HG03064 (cell line): ENCODE data around the gene HCN2.
"Not testable (repeated sequence)": the region's sequence is repeated elsewhere in the genome, so short reads cannot be mapped to it uniquely, and the experiment has no call there.

Experiments used
- ATAC-seq: cut with Tn5 transposase; IDR thresholded peaks from one replicate; pipeline ENCODE4 v1.9.1; 2021; ENCODE audit warnings: low read depth; ENCODE audit not compliant: unreplicated experiment

The HCN2 gene

DNA sequence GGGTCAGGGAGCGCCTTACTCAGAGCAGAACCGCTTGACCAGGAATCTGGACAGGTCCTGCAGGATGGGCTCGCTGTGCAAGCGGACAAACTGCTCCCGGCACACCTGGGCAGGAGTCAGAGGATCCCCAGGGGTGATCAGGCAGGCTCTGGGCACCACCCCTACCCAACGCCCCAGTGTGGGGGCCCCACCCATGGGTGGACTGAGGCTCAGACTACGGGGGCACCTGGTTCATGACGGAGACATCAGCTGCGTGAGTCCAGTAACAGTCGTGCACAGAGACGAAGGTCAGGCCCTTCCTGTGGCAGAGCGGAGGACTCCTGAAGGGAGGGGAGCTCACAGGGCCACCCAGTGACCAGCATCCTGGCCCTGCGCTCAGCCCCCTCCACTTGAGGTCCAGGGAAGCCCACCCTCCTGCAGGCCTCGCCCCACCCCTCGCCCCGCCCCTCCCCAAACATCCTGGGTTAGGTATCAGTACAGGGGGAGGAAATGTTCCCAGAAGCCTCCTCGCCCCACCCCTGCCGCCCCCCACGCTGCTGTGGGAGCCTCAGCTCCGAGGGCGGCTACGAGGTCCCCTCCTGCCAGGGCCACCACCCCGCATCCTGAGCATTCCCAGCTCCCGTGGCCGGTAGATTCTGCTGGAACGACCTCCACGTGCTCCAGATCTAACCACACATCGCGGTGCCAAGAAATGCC lies 28.0 kb downstream of the HCN2 start:
- no peak for ATAC-seq

DNA sequence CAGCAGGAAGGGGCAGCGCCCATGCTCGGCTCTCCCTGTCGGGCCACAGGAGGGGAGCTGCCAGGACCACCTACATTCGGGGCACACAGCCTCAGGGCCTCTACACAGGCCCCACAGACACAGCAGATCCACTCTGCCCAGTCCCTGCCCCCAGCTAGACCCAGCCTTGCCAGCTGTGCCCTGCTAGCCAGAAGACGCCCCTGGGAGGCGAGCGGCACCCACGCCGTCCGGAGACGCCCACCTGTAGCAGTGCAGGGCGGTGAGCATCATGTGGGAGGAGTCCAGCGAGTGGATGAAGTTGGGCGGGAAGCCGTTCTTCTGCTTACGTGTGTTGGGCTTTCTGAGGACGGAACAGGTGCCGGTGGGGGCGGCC lies 28.6 kb downstream of the HCN2 start:
- no peak for ATAC-seq

DNA sequence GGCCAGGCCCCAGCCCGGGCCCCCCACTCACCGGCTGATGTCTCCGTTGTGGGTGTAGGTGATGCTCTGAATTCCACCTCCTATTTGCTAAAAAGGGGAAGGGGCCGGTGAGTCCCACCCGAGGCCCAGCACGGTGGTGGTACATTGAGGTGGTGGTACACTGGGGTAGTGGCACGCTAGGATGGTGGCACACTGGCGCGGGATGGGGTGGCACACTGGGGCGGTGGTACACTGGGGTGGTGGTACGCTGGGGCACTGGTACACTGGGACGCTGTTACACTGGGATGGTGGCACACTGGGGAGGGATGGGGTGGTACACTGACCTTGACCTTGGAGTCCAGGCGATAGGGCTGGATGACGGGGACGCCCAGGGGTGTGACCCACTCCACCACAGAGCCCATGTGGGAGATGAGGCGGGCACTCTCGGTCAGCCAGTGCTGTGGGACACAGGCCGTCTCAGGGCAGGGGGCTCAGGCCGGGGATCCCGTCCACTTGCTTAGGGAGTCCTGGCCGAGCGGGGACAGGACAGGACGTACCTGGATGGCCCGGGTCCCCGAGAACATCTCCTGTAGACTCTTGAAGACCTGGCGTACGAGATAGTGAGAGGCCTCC lies 29.1 kb downstream of the HCN2 start:
- no peak for ATAC-seq

DNA sequence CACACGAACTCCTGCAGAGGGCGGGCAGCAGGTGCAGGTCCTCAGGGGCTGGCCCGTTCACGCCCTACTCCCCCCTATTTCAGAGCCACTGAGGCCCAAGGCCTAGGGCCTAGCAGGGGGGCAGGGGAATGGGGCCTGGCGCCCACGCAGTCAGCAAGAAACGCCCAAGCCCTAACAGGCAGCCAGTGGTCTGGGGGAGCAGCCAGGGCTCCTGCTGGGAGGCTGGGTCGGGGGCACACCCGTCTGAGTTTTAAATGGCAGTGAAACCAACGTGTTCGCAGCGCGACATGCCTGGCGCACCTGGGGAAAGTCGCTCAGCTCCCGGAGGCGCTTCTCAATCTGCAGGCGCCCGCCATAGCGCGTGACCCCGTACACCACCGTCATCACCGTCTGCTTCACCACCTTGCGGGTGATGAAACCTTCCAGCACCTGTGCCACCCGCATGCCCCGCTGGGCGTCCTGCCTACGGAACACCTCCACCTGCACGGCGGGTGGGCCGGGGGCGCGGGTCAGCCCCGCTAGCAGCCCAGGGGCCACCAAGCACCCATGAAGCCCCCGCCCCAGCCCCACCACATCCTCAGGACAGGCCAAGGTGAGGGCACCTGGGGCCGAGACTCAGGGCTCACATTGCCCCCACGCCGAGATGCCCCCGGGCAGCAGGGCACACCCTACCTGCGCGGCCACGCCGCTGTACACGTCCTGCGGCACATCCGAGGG lies 29.8 kb downstream of the HCN2 start:
- ATAC-seq: no peak

DNA sequence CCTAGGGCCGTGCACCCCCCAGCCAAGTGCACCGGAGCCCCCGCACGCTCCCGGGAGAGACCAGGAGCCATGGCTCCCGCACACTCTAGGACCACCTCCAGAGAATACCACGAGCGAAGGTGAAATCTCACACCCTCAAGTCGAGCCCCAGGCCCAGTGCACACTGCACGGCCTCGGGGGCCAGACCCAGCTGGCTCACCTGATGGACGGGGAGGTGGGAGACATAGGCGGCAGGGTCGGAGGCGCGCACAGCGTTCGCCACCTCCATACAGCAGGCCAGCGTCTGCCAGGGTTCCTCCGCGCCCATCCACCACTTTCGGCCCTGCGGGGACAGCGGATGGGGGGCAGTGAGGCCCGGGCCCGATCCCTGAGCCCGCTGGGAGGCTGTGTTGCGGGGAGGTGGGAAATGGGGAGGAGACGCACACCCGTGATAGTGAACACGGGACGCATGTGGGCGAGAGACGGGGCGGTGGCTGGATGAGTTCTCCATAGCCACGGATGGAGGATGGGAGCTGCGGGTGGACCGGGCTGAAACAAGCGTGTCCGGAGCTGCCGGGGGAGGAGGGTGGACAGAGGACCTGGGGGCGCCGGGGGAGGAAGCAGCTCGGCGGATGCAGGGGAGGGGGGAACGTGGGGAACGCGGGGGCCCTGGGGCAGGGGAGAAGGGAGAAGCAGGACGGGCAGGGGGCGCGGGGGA lies 30.6 kb downstream of the HCN2 start:
- ATAC-seq: no peak

DNA sequence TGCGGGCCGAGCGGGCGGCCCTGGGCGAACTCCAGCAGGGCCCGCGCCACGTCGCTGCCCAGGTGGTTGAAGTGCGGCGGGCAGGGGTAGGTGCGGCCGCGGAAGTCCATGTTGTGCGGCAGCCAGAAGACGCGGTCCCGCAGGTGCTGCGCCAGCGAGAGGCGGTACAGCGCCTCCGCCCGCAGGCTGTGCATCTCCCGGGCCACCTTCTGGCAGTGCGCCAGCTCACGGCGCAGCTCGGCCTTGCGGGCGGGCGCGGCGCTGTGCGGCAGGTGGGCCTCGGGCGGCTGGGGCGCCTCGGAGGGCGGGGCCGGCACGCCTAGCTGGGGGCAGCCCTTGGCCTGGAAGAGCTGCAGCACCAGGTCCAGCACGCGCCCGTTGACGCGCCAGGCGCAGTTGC lies 31.5 kb downstream of the HCN2 start:
- not testable (repeated sequence) for ATAC-seq

DNA sequence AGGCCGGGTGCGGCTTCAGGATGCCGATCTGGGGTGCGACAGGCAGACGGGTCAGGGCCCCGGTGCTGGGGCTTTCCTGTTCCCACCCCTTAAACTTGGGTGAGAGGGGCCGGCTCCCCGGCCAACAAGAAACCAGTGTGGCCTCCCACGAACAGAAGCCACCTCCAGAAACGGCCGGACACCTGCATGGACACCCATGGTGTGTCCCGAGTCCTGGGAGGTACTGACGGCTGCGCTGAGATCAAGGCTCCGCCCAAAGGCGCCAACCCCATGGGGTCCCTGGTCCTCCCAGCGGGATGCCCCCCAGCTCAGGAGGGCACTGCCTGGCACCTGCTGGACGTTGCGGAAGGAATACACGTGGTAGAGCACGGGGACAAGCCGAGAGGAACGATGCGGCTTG lies 32.1 kb downstream of the HCN2 start:
- no peak for ATAC-seq

DNA sequence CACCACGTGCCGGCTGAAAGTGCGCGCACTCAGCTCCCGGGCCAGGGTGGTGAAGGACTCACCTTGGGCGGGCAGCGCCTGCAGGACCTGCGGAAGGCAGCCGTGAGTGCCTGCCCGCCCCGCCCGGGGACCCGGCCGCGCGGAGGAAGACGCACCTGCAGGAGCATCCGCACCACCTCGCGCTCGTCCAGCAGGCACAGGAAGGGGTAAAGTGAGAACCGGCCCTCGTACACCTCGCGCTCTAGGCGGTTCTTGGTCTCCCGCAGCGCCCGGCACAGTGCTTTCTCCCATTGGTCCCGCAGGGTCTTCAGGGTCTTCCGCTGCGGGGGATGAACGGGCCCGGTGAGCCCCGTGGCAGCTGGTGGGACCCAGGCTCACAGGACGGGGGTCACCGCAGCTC lies 33.0 kb downstream of the HCN2 start:
- no peak for ATAC-seq

DNA sequence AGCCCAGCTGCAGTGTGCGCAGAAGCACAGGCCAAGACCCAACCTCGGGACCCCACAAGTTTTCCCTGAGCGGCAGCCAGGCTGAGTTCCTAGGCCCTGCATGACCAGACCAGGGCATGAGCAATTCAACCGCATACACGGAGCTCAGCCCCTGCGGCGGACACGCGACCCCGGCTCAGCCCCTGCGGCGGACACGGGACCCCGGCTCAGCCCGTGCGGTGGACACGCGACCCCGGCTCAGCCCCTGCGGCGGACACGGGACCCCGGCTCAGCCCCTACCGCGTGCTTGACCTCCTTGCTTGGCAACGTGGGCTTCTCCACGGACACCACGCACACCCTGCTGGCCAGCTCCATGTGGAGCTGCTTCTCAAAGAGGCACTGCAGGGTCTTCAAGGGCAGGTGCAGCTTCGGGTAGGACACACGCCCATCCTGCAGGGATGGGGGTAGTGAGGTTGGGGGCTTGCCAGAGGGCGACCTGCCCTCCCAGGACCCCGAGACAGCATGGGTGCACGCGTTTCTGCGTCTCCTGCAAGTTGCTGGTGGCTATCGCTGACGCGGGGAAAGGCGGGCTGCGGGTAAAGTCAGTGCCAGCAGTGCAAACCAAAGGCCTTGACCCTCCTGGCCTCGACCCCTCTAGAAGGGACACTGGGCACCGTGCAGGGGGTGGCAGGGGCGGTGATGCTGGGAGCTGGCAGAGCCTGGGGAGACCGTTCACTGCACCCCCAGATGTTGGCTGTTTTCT lies 33.7 kb downstream of the HCN2 start:
- no peak for ATAC-seq

DNA sequence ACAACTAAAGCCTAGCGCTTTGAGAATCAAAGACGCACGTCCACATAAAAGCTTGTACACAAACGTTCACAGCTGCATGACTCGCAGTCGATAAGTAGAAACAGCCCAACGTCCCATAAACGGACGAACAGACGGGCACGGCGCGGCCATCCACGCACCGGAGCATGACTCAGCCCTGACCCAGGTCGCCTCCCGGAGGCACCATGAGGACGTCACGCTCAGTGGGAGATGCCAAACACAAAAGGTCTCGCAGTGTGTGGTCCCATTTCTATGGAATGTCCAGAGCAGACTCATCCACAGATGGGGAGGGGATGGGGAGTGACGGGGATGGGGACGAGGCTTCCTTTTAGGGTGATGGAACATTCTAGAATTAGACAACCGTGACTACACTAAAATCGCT lies 34.3 kb downstream of the HCN2 start:
- no peak for ATAC-seq

DNA sequence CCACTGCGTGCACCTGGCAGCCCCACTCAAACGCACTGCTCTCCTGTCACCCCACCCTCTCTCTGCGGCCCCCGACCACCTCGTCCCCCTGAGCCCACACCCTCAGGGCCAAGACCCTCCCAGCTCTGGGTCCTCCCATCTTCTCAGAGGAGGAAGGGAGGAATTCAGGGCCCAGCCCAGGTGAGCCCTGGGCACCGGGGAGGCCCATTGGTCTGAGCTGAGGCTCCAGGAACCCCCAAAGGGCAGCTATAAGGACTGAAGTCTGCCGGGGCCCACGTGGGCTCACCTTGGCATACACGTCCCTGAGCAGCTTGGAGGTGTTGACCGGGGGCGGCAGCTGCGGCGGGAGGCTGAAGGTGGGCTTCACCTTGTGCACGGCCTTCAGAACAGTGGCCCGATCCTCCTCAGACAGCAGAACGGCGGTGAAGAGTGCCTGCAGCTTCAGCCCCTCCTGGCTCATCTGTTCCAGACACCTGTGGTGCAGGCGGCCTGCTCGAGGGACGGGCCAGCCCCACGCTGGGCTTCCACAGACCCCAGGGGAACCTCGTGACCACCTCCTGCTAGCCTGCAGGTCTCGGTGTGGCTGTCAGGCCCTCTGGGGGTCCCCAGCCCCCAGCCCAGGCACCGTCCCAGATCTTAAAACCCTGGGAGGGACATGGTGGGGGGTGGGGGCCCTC lies 34.9 kb downstream of the HCN2 start:
- no peak for ATAC-seq

DNA sequence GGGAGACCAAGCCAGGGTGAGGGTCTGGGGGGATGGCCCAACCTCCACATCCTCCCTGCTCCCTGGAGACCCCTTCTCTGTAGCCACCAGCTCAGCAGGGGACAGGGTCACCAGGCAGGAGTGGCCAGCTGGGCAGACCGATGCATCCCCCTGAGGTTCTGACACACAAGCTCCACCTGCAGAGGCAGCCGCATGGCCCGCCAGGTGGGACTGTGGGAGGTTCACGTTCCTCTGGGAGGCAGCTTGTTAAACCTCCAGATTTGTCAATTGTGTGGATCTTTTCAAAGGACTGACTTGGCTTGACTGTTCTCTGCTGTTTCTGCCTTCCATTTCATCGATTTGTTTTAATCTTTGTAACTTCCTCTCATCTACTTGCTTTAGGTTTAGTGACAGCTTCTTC lies 35.6 kb downstream of the HCN2 start:
- no peak for ATAC-seq

DNA sequence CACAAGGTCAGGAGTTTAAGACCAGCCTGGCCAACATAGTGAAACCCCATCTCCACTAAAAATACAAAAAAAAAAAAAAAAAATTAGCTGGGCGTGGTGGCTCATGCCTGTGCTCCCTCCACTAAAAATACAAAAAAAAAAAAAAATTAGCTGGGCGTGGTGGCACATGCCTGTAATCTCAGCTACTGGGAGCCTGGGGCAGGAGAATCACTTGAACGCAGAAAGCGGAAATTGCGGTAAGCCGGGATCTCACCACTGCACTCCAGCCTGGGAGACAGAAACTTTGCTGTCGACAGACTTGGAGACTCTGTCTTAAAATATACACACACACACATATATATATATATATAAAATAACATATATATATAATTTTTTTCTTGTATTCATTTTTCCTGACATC lies 36.9 kb downstream of the HCN2 start:
- not testable (repeated sequence) for ATAC-seq

DNA sequence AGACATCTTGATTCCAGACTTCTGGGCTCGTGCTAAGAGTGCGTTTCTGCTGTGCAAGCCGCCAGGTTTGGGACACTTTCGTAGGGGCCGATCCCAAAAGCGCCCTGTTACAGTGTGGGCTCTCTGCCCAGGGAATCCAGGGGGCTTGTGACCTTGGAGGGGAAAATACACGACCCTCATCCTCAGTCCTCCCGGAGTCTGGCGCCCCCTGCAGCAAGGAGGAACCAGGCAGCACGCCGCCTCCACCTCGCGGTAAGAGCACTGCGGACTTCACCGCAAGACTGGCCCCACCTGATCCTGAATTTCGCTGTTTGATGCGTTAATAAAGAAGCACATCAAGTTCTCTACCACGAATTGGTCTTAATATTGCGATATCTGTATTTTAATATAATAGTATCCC lies 38.5 kb downstream of the HCN2 start:
- no peak for ATAC-seq

DNA sequence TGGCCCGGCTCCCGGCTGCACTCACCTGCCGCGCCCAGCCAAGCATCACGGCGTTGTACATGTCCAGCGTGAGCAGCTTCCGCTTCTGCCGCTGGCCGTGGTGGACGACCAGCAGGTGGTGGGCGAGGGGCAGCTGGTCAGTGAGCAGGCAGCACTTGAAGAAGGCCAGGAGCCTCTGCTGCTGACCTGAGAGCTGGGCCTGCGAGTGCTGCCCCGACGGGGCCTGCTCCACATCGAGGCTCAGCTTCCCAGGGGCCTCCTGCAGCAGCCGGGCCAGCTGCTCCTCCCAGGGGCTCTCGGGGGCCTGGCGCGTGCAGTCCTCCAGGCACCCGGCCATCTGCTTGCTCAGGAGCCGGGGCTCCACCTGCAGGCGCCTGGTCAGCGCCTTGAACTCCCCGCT lies 39.8 kb downstream of the HCN2 start:
- ATAC-seq: not testable (repeated sequence)

DNA sequence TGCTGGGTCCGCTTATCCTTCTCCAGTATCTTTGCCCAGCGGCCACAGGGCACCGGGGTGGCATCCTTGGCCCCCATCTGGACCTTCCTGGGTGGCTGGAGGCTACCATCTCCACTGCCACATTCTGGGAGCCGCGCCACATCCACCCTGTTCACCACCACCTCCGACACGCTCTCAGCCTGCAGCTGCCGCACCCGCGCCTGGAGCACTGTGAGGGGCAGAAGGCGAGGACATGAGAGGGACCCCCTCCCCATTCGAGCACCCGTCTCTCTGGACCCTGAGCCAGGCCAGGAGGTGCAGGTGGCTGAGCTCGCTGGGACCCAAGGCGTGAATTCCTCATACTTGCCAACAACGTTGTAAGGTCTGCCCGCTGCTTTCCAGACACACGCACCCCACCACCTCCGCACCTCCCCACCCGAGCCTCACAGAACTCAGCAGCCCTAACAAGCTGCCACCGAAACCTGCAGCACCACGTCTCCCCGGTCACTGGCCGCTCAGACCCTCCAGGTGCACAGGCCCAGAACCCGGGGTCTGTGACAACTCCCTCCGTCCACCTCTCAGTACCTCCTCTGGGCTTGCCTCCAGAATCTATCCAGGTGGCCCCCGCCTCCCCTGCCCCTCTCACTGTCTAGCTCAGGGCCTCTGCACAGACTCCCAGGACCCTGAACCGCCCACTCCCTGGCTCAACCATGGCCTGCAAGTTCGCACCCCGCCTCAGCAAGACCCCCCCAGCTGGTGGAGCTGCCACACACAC lies 40.5 kb downstream of the HCN2 start:
- no peak for ATAC-seq

DNA sequence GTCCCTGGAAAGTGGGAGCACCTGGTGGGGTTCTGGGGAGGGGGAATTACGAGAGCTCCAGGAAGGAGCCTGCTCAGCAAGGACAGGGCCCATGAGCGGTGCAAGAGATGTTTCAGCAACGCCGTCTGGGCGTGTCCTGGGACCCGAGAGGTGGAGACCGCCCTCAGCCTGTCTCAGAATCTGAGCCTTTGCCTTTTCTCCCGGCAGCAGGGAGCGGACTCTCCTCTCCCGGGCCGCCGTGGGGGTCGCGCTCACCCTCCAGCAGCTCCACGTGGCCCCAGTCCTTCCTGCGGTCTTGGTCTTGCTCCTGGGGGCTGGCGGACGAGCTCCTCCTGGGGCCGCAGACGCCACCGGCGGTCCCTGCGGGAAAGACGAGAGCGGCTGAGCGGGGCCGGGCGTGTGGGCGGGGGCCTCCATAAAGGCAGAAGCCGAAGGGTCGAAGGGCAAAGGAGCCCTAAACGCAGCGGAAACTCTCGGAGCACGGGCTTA lies 42.9 kb downstream of the HCN2 start:
- no peak for ATAC-seq

DNA sequence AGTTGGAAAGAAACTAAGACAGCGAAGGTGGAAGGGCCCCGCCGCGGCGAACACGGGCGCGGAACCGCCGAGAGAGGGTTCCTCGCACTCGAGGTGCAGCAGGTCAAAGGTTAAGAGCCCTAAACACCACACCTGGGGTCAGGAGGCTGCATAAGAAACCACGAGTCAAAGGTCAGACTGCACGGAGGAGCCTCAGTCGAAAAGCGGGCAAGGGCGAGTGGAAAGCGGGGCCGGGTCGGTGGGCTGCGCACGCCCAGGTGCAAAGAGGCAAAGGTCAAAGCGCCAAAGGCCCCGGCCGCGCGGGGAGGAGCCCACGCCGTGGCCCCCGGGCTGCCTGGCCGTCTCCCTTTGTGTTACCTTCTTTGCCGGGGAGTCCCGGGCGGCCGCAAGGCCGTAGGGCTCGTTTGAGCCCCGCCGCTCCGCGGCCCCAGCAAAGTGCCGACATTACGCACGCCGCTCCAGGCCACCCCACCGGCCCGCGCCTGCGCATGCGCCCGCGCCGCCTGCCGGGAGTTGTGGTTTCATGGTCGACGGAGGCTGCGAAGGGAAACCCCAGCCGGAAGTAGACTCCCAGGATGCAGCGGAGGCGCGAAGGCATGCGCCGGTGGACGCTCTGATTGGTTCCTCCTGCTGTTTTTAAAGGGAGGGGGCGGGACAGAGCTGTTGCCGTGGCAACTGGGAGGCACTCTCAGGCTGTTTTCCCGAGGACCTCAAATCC lies 43.5 kb downstream of the HCN2 start, which contains the start of gene POLRMT:
Gene POLRMT (minus strand): TSS at position 470 of the 718 bp plus-strand sequence. CDS start 25 bp downstream, at position 445.
- peak; percentile 66 for ATAC-seq
